NCI-H1436 (cell line): ENCODE data around the gene CMSS1.

Source experiments
- DNase-seq: peaks from one replicate; lab custom pipeline; 2025; lab: John Stamatoyannopoulos, UW

Gene CMSS1

GRCh38 chr3:99934975-99935797, 117.5 kb downstream of the CMSS1 start:
- no peak for DNase-seq

DNA sequence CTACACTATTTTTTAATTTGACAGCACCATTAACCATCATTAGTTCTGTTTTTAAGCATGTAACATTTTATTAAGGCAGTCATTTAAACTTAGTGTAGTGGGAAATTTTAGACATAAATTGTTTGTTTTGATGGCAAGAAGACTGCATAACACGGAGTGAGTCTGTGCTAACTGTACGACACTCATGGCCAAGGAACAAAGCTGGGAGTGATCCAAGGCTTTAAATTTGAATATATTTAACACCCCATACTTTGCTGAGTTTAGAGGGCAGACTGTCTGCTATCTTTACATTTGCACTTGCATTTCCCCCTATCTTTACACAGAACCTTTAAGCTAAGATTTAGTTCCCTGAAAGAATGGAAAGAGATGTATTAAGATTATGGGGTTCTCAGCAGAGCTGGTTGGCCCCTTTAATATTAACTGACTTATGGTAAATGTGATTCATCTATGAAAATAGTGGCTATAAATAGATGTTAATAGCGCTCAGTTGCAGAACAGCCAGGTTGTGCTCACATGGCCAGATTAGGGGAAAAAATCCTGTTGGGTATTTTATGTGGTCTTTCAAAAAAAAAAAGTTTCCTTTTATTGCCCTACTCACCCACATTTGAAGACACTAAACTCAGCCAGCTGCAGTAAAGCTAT, 120.7 kb downstream of the CMSS1 start:
- no peak for DNase-seq

DNA sequence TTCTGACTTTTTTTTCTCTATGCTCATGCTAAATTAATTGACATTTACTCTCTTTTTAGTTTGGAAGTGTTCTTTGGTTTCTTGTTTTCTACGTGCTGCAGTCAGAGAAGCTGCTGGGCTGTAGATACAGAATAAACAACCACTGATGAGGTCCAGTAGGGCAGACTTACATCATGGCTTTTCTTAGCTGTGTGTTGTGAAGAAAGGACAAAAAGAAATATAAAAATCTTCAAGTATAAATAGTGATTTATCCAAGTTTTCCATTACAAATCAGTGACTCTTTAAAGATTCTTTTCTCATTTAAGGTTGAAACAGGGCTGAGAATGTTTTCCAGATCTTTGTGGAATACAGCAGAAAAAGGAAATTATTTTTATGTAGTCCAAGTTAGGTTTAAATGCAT, 122.2 kb downstream of the CMSS1 start:
- DNase-seq = no peak

DNA sequence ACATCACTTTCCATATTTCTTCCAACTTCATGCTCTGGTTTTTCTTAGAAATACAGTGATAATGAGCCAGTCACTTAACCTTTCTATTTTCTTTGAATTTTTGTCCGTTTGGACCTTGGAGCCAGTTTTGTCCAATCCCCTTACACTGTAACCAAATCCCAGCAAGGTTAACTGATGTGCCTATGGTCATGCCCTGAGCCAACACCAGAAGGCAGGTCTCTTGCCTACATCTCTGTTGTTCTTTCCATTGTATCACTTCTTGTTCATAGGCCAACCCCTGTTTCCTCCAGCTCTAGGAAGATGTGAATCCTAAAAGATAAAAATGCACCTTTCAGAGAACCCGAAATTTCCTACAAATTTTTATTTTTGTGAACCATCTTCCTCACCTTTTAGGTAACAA, 122.7 kb downstream of the CMSS1 start:
- no peak for DNase-seq

DNA sequence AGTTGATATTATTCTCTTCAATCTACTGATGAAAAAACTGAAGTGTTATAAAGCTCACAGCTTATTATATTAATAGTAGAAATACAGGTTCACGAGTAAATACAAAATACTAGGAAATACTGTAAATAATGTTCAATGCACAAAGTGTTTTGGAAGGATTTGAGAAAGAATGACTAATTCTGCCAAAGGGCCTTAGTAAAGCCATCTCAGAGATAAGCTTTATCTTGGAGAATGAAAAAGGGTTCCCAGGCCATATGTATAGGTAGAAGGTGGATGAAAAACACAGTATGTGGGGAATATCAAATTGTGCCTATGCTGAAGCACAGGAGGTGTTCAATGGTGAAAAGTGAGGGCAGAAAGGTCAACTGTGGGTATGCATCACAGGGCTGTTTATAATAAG, 123.5 kb downstream of the CMSS1 start:
- no peak for DNase-seq

- DNase-seq = no peak
Measured at GRCh38 chr3:99943931-99944761, 126.5 kb downstream of the CMSS1 start.

DNA sequence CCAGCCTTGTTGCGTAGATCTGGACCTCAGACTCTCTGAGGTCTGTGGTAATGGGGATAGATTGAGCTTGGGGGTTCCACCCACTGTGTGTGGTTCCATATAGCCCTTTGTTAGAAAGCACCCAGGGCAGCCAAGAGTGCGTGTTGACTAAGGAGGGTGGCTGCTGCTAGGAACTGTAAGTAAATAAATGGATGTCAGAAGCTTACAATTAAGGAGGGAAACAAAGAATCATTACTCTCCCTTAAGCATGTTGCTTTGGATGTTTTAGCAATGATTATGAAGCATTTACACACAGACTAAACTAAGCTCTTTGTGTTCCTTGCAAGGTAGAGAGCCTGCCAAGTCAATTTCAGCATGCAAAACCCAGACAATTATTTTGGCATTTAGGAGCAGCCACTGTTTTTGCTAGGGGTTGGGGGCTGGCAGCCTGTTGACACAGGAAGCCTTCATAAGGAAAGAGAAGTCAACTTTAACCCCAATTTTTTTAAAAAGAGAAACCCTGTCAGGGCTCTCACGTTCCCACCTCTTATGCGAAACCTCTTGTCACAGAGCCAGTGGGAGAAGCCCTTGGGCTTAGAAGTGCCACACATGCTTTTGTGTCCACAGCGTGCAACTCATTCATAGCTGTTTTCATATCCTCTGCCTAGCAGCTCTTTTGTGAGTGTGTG, 127.8 kb downstream of the CMSS1 start:
- DNase-seq = peak; percentile 55

- no peak for DNase-seq
Measured at GRCh38 chr3:99947356-99947755, 129.7 kb downstream of the CMSS1 start.

GRCh38 chr3:99948467-99949089, 130.9 kb downstream of the CMSS1 start:
- DNase-seq = no peak

GRCh38 chr3:99949956-99950670, 132.5 kb downstream of the CMSS1 start:
- DNase-seq = no peak

DNA sequence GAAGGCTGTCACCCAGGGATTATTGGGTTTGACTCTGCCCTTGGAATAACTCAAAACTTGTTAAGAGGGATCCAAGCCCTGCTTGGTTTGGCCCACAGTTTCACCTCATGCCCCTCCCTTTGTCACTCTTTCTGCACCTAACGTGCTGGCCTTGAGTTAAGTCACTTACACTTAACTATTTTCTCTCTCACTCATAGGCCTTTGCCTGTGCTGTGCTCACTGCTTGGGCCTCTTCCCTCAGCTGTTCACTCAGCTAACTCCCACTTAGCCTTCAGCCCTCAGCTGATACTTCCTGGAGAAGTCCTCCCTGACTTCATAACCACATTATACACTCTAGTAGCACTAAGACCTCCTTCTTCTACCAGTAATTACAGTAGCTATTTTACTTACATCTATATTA, 133.3 kb downstream of the CMSS1 start:
- DNase-seq = no peak

DNA sequence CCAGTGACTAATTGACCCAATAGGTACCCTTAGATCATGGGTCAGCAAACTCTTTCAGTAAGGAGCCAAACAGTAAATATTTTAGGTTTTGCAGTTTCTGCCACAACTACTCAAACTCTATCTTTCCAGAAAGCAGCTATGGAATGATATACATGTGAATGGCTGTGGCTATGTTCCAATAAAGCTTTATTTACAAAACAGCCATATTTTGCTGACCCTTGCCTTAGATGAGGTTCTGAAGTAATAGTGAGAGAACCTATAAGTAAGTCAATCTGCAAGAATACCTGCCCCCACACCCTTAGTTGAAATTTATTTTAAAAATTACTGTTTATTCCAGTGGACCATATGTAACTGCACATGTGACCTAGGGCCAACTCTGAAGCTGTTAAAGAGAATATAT, 134.0 kb downstream of the CMSS1 start:
- DNase-seq = no peak

DNA sequence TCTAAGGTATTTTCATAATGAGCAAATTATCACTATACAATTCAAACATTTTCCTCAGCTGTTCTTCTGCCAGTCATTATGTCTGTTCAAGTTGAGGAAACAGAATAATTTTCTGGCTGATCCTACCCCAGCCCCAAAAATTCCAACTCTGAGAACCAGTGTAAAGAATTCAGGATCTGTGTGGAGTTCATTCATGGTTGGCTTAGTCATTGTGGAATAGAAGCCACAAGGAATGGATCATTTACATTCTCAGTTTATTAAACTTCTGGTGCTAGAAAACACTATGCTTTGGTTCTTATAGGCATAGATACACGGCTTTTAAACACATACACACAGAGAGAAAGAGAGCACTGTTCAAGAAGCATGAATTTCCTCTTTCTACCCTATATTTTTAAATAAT, 134.6 kb downstream of the CMSS1 start:
- no peak for DNase-seq

DNA sequence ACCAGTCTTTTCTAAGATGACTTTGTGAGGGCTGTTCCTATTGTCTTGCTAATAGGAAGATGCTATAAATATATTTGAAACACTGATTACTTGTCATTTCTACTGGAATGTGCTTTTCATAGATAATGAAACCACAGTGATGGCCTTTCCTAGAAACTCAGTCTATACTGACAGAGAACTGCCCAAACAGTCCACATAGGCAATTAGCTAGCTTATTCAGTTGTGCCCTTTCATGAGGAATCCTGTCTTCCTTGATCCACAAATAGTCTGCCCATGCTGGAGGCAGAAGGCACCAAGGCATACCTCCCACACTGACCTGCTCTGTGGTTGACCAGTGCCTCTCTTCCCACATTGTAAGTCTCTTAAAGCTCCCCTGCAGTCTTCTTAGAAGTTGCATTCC, 135.9 kb downstream of the CMSS1 start:
- DNase-seq = no peak

DNA sequence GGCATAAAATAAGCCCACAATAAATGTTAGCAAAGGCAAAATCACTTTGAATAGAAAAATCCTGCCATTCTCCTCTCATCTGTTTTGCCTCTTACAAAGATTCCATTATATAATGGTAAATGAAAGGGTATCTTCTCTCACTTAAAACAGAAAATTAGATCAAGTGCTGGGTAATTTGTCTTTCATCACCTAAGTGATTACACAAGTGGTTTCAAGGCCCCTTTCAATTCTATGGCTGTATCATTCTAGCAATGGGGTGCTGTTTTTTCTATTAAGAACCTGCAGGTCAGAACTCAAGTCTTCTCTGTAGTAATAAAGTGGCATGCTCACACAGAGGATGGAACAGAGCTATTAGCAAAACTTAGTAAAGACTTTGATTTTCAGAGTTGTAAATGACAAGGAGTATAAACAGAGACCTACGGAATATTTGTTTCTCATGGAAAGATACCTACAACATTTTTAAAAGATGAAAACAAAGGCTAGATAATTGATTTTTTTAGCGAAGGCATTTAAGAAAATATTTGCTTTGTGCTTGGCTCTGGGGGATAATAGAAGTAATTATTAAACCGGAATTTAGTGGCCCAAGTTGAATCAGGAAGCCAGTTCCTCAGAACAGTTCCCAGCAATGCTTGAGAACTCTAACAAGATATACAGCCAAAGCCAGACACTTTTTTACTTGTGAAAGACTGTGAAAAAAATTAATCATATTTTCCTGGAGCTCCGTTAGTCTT, 137.4 kb downstream of the CMSS1 start:
- DNase-seq = peak; percentile 56

DNA sequence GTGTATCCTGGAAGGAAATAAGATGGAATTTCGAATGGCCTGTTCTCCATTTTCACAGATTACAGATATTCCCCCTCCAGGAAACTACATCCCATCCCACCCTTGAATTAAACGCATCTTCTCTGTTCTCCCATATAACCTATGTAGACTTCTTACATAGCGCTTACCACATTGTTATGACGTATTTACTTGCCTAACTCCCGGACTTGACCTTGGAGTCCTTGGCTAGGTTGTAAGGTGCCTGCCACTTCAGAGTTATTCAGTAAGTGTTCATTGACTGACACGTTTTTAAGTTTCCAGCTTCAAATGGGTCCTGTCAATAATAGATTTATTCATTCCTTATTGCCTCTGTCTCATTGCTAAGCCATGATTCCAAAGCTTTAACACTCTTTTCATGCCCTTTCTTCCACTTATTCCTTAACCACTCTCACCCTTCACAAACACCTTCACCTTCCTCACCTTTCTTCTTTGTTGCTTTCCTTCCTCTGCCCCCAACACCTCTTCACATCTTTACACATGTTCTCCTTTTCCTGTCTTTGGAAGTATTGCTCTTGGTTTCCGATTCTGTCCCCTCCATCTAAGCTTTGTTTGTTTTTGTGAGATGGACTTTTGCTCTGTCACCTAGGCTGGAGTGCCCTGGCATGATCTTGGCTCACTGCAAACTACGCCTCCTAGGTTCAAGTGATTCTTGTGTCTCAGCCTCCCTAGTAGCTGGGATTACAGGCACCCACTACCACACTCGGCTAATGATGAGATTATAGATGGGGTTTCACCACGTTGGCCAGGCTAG, 138.3 kb downstream of the CMSS1 start:
- DNase-seq = no peak

DNA sequence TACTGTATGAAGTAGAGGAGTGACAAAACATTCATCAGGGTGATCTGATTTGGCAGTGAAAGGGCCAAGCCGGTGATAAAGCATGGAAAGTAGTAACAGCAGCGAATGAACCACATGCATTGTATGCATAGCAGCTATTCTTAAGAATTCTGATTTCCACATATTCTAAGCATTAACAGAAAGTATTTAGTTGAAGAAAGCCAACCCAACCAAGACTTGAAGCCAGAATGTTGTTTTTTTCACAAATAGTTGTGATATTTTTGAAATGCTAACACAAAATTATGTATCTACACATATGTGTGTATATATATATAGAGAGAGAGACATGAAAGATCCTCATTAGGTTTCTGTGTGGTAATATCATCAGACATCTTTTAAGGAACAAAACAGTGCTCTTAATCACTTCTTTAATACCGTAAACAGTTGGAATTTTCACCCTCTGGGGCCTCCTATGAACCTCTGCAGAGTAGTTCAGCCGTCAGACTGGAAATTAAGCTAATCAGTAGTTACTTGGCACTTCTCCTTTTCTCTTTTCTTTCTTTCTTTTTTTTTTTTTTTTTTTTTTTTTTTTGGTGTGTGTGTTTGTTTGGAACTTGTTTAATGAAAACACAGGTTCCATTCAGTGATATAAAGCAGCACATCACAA, 139.6 kb downstream of the CMSS1 start:
- DNase-seq = no peak

GRCh38 chr3:99958222-99958912, 140.7 kb downstream of the CMSS1 start:
- no peak for DNase-seq
